NCI-H146 (cell line): ENCODE measurements around the gene MIER2.
A peak's percentile ranks its signal among the peaks of the same experiment; 100 is the strongest.

ENCODE experiments used
- DNase-seq: peaks from one replicate; lab custom pipeline; 2025; lab: John Stamatoyannopoulos, UW

MIER2 gene

DNA sequence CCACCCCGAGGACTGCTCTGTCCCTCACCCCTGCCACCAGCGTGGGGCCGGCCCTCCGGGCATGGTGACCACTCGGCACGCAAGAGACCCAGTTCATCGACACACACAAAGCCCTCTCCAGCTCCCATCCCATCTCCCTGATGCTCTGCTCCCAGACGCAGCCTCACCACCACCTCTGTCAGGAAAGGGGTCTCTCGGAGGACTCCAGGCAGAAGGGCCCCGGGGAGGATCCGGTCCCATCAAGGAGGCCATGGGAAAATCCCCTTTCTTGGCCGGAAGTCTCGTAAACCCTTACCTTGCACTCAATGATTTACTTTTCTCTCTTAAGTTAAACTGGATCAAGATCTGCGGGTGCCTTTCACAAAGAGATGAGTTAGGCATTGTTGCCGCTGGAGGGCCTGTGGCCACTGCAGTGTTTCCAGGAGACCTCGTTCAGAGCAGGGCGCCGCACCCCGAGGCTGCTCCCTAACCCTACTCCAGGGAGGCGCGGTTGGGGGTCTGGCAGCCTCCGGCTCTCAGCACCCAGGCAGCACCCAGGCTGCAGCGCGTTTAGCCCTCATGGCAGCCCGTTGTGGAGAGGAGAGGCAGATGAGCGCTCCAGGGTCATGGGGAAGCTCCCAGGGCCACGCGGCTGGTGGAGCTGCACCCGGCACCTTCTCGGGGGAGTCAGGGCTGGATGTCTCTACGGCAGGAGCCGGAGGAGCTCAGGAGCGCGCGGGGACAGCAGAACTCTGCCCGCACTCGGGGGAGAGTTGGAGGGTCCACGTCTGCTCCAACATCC, 33.4 kb upstream of the MIER2 start:
- DNase-seq, result no peak

DNA sequence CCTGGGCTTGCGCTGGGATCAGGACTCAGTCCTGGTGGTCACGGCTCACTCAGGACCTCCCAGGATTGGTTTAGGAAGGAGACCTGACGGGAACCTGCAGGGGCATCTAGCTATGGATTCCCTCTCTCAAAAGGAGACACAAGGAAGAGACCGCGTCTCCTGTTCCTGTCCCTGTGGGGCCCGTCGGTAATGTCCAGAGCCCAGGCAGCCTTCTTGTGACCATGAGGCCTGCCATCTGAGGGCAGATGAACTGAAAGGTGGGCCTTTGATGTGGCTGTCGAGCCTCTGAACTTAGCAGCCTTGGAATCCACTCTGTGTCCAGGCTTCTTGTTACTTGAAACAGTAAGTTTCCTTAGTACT, 31.5 kb upstream of the MIER2 start:
- DNase-seq, result no peak

DNA sequence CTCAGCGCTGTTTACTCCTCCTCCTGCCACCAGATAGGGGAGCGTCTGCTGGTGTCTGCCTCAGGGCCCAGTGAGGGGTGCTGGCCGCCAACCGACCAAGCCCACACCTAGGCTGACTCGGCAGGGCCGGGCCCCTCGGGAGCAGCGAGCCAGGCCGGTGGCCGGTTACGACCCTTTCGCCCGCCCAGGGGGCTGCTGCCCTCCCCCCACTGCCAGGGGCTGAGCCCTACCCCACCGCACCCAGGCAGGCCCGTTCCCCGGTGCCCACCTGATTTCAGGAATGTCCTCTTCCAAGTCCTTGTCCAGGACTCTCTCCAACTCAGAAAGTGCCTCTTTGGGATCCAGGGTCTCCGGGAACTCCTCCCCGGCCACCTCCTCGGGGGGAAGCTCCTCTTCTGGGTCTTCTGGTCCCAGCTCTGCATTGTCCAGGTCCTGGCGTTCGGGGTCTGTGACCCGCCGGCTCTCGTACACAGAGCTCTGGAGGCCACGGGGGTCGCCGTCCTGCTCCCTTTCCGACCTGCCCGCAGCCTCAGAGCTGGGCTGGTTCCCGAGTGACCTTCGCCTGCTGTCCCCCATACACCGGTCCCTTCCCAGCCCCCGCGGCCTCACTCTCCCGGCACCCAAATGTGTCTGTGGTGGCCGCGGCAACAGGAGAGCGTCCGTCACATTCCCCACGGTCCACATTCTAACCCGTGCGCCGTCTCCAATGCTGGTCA, 31.0 kb upstream of the MIER2 start:
- DNase-seq, result no peak

DNA sequence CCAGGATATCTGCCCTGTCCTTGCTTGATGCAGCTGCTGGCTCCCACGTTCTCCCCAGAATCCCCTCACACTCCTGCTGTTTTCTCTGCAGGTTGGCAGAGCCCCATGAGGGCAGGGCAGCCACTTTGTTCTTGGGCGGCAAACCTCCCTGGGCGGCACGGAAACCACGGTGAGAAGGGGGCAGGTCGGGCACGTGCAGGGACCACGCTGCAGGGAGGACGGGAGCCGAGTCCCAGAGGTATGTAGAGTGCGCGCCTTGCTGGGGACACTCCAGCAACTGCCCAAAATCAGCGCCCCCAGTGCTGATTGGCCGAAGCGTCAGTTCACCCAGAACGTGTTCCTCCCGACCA, 30.3 kb upstream of the MIER2 start:
- DNase-seq, result no peak

DNA sequence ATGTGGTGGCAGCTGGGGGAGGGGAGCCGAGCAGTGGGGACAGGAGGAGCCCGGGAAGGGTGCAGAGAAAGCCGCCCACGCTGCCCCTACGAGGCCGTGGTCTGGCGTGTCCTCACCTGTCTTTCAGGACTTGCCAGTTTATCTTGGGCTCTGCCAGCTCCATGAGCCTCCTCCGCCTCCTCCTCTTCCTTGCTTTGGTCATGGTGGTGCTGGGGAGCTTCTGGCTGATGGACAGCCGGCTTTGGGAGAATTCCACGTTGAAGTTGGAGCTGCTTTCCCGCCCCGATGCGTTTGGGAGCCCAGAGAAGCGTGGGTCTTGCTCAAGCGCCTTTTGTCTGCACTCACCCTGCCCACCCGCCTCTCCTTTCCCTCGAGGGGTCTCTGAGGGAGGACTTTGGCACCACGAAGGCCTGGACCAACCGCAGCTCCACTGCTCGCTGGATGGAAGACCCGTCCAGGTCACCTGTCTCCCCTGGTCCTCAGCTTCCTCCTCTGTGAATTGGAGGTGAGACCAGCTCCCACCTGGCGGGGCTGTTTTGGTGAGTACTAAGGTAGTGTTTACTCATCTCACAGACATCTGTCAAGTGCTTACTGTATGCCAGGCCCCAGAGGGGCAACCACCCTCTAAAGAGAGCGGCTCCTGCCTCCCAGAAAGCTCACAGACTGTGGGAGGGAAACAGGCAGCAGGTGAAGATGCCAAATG, 29.7 kb upstream of the MIER2 start:
- DNase-seq, result no peak

DNA sequence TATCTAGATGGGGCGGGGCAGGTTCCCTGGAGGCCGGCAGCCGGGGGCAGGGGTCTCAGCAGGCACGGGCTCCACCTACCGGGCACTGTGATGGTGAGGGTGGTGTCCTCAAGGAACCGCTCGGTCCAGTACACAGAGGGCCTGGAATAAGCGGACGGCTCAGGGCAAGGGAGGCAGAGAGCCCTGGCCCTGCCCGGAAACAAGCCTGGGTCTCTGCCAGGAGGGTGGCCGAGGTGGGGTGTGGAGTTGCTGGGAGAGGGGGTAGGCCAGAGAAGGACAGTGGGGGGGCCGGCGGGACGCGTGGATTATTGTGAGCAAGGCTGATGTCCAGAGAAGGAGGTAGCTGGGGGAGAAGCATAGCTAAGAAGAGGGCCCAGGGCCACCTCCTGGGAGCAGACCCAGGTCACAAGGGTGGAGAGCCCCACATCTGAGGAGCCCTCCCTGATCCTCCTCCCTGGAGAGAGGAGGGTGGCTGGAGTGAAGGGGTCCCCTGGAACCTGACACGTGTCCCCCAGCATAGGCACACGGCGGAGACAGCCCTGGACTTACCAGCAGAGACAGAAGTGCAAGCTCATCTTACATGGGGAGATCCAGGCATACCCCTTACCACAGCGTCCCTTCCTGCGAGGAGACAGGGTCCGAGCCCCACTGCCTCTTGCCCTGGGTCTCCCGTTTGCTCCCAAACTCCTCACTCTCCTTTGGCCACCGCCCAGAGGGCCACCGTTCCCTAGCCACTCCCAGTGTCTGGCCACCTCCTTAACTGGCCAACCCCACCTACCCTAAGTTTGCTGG, 29.0 kb upstream of the MIER2 start:
- DNase-seq, result no peak

DNA sequence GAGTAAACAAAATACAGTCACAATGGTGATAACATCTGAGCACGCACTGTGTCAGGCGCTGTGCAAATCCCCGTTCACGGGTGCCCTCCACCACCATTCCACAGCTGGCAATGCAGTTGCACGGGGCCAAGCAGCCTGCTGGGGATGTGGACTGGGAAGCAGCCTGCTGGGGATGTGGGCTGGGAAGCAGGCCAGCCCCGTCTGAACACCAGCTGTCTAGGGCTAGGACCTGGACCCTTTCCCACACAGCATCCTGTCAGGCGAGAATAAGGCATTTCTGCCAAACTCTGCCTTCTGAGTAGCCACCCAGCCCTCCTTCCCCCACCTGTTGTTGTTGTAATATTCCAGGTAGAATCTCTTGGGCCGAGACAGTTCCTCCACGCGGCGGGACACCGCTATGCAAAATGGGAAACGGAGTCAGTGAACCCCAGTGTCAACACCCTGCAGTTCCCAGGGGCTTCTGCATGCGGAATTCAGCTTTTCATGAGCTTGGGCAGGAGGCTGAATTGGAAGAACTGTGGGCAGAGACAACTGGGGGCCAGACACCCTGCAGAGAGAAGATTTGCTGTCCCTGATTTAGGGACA, 27.8 kb upstream of the MIER2 start:
- no peak for DNase-seq

DNA sequence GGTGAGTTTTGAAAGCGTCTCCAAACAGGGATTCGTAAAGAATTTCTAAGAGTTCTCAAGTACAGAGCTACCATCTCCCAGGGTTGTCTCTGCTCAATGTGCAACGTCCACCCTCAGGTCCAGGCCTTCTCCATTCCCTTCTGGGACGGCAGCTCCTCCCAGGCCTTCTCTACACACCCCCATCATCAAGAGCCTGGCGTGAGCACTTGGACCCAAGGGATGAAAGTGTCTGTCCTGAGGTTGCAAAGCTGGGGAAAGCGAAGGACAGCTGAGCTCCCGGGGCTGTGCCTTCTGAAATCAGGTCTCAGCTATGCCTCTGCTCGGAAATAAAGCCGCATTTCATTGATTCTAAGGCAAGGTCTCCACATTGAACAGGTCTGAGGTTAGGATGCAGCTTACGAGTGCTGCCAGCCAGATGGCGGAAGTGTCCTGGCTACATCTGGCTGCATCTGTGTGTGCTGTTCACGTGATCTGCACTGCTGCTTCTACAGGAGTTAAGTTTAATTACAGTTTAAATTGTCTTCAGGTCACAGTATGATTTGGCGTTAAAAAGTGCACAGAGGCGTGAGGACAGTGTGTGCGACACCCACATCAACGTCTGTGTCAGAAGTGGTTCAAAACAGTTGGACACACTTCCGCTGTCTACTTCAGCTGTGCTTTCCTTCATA, 27.0 kb upstream of the MIER2 start:
- DNase-seq, result no peak

DNA sequence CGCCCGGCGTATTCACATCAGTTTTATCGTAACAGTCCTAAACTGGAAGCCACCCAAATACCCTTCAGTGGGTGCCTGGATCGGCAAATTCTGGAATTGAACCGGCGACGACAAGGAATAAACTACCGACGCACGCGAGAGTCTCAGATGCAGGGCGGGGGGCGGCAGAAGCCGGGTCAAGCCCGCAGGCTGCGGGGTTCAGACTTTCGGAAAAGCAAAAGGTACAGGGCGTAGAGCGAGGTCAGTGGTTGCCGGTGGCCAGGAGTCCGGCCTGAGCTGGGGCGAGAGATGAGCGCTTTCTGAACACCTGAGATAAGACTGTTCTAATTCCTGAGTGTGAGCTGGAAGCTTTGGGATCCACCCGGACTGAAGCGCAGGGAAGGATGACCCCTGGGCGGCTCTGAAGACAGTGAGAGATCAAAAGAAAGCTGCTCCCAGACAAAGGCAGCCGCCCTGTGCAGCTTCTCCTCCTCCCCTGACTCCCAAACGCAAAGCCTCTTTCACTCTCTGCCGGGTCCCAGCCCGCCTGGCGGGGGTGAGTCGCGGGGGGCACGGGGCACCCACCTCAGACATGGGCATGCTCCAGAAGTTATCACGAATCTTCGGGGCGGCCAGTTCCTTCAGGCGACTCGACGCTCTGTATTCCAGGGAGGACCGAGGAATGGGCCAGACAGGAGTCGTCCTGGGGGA, 26.2 kb upstream of the MIER2 start:
- DNase-seq, result no peak

DNA sequence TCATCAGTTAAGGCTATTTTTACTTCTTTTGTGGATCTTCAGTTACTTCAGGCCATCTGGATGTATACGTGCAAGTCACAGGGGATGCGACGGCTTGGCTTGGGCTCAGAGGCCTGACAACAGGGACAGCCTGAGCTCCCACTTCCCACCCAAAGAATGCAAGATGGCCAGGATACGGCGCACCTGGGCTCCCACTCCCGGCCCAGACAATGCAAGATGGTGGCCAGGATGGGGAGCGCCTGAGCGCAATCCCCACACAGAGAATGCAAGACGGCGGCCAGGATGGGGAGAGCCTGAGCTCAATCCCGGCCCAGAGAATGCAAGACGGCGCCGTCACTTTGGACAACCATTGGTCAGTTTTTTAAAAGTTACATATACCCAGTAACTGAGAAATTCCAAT, 25.3 kb upstream of the MIER2 start:
- DNase-seq, result no peak

DNA sequence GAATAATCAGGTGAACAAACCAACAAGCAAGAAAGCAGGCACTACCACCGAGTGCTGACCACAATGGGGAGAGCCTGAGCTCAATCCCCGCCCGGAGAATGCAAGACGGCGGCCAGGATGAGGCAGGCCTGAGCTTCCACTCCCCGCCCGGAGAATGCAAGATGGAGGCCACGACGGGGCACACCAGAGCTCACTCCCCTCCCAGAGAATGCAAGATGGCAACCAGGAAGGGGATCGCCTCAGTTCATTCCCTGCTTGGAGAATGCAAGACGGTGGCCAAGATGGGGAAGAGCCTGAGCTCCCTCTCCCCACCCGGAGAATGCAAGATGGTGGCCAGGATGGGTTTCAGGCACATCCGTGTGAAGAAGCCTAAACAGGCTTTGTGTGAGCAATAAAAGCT, 24.7 kb upstream of the MIER2 start:
- DNase-seq, result no peak

DNA sequence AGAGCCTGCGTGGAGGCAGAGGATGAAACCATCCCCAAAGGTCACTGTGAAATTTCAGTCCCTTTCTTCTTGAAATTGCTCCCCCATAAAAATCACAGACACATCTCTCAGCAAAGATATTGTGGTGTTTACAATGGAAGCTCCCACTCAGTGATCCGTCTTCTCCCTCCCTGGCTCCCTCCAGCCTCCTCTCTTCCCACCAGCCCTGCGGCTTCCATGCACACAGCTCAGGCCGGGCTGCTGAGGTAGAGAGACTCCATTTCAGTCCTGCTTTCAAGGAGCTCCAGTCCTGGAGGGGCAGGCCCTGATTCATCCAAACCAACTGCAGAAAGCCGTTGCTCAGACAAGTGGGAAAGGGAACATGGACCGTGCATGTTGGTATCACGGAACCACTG, 24.0 kb upstream of the MIER2 start:
- no peak for DNase-seq

DNA sequence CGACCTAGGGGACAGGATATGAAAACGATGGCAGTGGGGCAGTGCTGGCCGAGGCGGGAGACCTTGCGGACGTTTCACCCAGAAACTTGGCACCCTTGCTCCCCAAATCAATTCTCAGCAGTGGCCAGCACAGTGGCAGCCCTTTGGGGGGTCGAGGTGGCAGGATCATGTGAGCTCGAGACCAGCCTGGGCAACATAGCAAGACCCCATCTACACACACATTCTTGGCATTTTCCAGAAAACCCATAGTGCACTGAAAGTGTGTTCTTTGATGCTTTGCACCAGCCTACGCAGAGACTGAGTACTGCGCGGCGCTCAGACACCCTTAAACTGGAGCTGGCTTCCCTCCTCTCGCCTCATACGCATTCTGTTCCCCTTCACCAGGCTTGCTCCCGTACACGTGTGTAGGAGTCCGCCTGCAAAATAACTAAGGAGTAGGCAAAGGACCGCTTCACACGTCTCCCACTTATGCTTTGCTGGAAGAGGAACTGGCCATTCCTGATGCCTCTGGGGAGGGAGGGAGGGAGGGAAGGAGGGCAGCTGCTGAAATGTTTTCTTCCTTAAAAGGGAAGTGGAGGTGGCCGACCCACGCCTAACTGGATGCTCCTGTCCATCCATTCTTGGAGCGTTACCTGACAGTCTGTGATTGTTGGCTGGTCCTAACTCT, 23.5 kb upstream of the MIER2 start:
- DNase-seq, result no peak

DNA sequence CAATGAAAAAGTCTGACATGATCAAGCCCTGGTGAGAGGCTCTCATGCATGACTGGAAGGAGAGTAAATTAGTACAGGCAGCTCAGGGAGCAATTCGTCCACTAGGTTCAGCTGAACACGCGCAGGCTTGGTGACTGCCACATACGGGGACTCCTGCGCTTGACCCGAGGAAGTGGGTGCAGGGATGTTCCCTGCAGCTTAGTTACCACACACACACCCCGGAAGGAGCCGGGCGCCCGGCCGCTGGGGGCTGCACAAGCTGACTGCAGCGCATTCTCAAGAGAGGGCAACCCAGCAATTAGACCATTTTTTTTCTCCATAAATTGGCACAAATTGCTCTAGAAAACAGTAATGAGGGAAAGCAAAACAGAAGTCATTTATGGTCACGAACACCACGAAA, 23.0 kb upstream of the MIER2 start:
- peak; percentile 20 for DNase-seq

DNA sequence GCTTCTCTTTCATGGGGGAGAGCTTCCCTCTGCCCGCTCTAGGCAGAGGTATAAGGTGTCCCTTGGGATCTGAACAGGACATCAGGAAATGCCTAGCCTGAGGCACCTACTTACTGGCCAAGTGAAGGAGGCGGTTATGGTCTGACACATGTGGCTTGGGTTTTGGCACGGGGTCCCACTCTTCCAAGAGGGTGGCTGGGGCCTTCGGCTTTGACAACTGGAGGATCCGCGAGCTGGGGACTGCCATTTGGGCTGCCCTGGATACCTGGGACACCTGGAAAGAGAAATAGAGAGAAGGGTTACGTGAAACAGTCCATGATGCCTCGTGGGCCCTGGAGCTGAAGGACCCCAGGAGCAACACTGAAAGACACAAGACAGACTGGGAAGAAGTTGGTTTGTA, 22.4 kb upstream of the MIER2 start:
- DNase-seq, result no peak

DNA sequence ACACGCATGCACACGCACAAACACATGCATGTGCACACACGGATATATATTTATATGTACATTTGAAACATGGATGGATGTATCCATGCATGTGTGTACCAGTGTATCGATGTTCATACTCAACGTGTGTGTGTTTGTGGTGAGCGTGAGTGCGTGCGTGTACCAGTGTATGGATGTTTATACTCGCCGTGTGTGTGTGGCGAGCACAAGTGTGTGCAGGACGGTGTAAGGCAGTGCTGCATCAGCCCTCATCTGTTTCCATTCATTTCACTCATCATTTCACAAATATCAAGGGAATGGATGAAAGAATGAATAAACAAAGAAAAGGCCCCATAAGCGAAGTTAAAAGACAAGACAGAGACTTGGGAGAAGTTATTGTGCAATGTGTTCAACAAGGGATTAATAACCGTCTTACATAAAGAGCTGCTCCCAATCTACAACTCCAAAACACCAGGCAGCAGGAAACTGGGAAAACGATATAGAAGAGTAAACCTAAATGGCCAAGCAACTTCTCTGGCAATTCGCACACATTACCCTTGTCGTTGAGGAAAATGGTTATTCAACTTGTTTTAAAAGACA, 21.7 kb upstream of the MIER2 start:
- DNase-seq, result no peak

DNA sequence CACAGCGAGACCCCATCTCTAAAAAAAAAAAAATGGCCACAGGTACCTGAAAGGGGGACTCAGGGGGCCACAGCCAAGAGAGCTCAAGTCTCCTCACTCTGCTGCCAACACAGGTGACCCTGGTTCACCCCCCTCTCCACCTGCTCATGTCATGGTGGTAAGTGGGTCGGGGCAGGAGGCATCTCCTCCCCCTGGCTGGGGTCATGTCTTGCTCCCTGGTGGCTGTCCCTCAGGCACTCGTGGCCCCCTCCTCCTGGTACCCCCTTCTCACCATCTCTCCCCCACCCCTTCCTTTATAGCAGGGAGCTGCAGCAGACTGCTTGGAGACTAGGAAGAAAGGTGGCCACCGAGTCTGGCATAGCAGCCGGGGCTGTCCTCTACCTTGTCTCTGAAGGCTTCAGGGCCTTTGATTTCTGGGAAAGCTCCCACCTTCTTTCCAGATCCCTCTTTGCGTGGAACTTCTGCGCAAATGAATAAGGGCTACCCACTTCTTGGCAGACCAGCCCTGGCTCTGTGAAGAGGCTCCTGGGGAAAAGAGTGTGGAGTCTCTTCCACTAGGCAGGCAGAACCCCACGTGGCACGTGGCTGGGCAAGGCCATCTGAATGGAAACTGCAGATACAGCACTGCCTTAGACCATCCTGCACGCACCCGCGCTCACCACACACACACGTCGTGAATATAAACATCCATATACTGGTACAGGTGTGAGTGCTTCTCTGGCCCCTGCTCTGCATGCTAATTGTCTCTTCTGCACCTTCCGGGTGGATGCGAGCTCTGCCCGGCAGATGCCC, 20.1 kb upstream of the MIER2 start:
- no peak for DNase-seq

DNA sequence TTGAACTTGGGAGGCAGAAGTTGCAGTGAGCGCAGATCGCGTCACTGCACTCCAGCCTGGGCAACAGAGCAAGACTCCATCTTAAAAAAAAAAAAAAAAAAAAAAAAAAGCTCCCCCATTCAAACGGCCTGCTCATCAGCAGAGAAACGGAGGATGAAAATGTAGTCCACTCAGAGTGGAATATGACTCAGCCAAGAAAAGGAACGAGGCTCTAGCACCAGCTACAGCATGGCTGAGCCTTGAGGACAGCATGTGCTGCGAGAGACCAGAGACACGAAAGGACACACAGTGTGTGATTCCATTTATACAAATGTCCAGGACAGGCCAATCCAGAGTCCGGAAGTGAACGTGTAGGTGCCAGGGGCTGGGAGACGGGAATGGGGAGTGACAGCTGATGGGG, 18.1 kb upstream of the MIER2 start:
- DNase-seq, result no peak

DNA sequence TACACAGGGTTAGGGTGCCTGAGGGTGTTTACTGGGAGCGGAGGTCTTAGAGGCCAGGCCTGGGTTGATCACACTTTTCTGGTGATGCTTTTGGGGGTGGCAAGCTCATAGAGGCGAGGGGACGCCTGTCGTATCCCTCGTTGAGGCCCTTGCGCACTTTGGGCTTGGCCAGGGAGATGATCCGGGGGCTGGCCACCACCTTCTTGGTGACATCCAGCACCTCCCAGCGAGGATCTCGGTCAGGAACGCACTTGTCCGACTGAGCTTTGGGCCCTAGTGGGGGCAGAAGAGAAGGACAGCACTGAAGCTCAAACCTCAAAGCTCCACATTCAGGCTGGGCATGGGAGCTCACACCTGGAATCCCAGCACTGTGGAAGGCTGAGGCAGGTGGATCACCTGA, 17.6 kb upstream of the MIER2 start:
- no peak for DNase-seq

DNA sequence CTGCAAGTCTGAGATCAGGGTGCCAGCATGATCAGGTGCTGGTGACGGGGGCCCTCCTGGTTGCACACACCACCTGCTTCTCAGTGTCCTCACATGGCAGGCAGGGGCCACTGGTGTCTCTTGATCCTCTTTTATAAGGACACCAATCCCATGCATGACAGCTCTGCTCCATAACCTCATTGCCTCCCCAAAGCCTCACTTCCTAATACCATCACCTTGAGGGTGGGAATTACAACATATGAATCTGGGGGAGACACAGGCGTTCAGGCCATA, 15.0 kb upstream of the MIER2 start:
- DNase-seq, result no peak
